Endothelial cell of umbilical vein (primary cell): Measurements from ENCODE around the gene AFTPH.

ENCODE experiments used
- EZH2 ChIP-seq: IDR thresholded peaks from 2 replicates; pipeline ENCODE4 v1.6.1; 2012; ENCODE audit warnings: borderline replicate concordance, low read depth, mild to moderate bottlenecking, moderate library complexity, low read length, inconsistent platforms; ENCODE audit not compliant: severe bottlenecking
- FOS ChIP-seq: IDR thresholded peaks from 2 replicates; pipeline ENCODE4 v1.6.1; 2011; ENCODE audit warnings: mild to moderate bottlenecking, low read length, moderate library complexity, borderline replicate concordance; ENCODE audit not compliant: insufficient read depth
- GATA2 ChIP-seq: IDR thresholded peaks from 2 replicates; pipeline ENCODE4 v1.7.0; 2011; ENCODE audit warnings: low read depth, mild to moderate bottlenecking, moderate library complexity, mixed read lengths, low read length; ENCODE audit not compliant: insufficient read length, insufficient read depth
- JUN ChIP-seq: IDR thresholded peaks from 2 replicates; pipeline ENCODE4 v1.6.1; 2011; ENCODE audit warnings: borderline replicate concordance, low read depth; ENCODE audit not compliant: insufficient read length, insufficient read depth
- POLR2A ChIP-seq: IDR thresholded peaks from 2 replicates; pipeline ENCODE4 v1.6.1; 2012; ENCODE audit warnings: low read depth, mild to moderate bottlenecking, control low read depth, low read length
- POLR2AphosphoS5 ChIP-seq: IDR thresholded peaks from 2 replicates; pipeline ENCODE4 v1.6.1; 2012; ENCODE audit warnings: low read depth, mild to moderate bottlenecking, control low read depth, low read length, moderate library complexity; ENCODE audit not compliant: insufficient read depth
- TF ChIP-seq, protein P1 (sequence below): IDR thresholded peaks from 2 replicates; pipeline ENCODE4 v1.6.1; 2011; ENCODE audit not compliant: insufficient read depth, insufficient read length
- TF ChIP-seq, protein P2 (sequence below), 2 donors: IDR thresholded peaks; 1 replicate in 1 of 2; 2 replicates in 1 of 2; pipeline ENCODE4 v1.5.1; 2011; ENCODE audit warnings: low read length in 2 of 2, mild to moderate bottlenecking in 2 of 2, moderate library complexity in 2 of 2, control low read depth in 1 of 2, inconsistent platforms in 1 of 2, low read depth in 1 of 2; ENCODE audit not compliant: insufficient read depth in 1 of 2; ENCODE audit errors: extremely low read depth in 1 of 2

DNA sequence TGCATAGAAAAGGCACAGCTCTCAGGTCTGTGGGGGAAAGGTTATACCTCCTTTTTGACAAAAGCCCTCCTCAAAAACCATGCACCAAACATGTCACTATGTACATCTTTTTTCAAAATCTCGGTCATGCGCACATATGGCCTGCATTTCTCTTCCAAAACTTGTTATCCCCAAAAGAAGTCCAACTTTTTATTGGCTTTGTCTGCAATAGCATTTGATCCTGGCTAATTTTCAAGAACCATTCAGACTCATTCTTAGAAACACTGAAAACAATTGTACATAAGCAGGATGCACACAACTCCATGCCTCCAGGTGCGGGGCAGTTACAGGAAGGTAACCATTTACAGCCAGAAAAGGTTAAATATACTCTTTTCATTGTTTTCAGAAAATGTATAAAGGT, 107.6 kb downstream of the AFTPH start:
- TF ChIP-seq, protein P1, sequence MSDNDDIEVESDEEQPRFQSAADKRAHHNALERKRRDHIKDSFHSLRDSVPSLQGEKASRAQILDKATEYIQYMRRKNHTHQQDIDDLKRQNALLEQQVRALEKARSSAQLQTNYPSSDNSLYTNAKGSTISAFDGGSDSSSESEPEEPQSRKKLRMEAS: no peak
- TF ChIP-seq, protein P2, sequence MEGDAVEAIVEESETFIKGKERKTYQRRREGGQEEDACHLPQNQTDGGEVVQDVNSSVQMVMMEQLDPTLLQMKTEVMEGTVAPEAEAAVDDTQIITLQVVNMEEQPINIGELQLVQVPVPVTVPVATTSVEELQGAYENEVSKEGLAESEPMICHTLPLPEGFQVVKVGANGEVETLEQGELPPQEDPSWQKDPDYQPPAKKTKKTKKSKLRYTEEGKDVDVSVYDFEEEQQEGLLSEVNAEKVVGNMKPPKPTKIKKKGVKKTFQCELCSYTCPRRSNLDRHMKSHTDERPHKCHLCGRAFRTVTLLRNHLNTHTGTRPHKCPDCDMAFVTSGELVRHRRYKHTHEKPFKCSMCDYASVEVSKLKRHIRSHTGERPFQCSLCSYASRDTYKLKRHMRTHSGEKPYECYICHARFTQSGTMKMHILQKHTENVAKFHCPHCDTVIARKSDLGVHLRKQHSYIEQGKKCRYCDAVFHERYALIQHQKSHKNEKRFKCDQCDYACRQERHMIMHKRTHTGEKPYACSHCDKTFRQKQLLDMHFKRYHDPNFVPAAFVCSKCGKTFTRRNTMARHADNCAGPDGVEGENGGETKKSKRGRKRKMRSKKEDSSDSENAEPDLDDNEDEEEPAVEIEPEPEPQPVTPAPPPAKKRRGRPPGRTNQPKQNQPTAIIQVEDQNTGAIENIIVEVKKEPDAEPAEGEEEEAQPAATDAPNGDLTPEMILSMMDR (IDR thresholded peaks at IDR 0.05; ENCODE audit: extremely low read depth in 1 of 2, insufficient read depth in 1 of 2, low read depth in 1 of 2, low read length in 2 of 2): no peak
- TF ChIP-seq JUN (no peak), POLR2A (no peak), POLR2AphosphoS5 (no peak), EZH2 (no peak), FOS (no peak), GATA2 (no peak)
